MM.1S (cell line): Measurements from ENCODE around the gene STXBP6.

ENCODE experiments used
- DNase-seq: peaks from one replicate; pipeline ENCODE4 v3.0.0-alpha.2; 2015
- H2AFZ ChIP-seq: fragments of 300-600 bp; sonication (generic); 2 replicates; pipeline ENCODE4 v1.6.0; 2016; ENCODE audit warnings: antibody characterized with exemption, low read length
- H3F3A ChIP-seq: fragments of 300-600 bp; sonication (generic); 2 replicates; pipeline ENCODE4 v1.6.1; 2016; ENCODE audit warnings: mild to moderate bottlenecking, antibody characterized with exemption, low read length, moderate library complexity, mixed read lengths; ENCODE audit not compliant: insufficient read depth
- H3K27ac ChIP-seq: fragments of 300-600 bp; sonication (generic); 2 replicates; pipeline ENCODE4 v1.5.1; 2016; ENCODE audit warnings: mild to moderate bottlenecking, low read length
- H3K27me3 ChIP-seq: fragments of 300-600 bp; sonication (generic); replicated peaks from 2 replicates; pipeline ENCODE4 v1.6.0; 2016; ENCODE audit warnings: low read length; ENCODE audit not compliant: insufficient read depth
- H3K36me3 ChIP-seq: fragments of 300-600 bp; sonication (generic); replicated peaks from 2 replicates; pipeline ENCODE4 v1.6.1; 2016; ENCODE audit warnings: mild to moderate bottlenecking, low read length, mixed read lengths; ENCODE audit not compliant: insufficient read depth
- H3K4me1 ChIP-seq: fragments of 300-600 bp; sonication (generic); 2 replicates; pipeline ENCODE4 v1.6.1; 2016; ENCODE audit warnings: low read length, mixed read lengths
- H3K4me2 ChIP-seq: fragments of 300-600 bp; sonication (generic); 2 replicates; pipeline ENCODE4 v1.6.0; 2016; ENCODE audit warnings: low read depth, low read length
- H3K4me3 ChIP-seq: fragments of 300-600 bp; sonication (generic); 2 replicates; pipeline ENCODE4 v1.5.1; 2016; ENCODE audit warnings: low read length, mixed read lengths
- H3K79me2 ChIP-seq: fragments of 300-600 bp; sonication (generic); 2 replicates; pipeline ENCODE4 v1.6.1; 2016; ENCODE audit warnings: mixed run types, low read length, mixed read lengths
- H3K9ac ChIP-seq: fragments of 300-600 bp; sonication (generic); 2 replicates; pipeline ENCODE4 v1.6.1; 2016; ENCODE audit warnings: low read length, mixed read lengths
- H3K9me2 ChIP-seq: fragments of 300-600 bp; sonication (generic); replicated peaks from 2 replicates; pipeline ENCODE4 v1.6.1; 2016; ENCODE audit warnings: mild to moderate bottlenecking, low read length, mixed read lengths; ENCODE audit not compliant: insufficient read depth
- H3K9me3 ChIP-seq: fragments of 300-600 bp; sonication (generic); replicated peaks from 2 replicates; pipeline ENCODE4 v1.6.1; 2016; ENCODE audit warnings: mild to moderate bottlenecking, low read length, mixed read lengths; ENCODE audit not compliant: insufficient read depth
- H4K20me1 ChIP-seq: fragments of 300-600 bp; sonication (generic); 2 replicates; pipeline ENCODE4 v1.6.1; 2016; ENCODE audit warnings: mild to moderate bottlenecking, low read length, moderate library complexity, mixed read lengths; ENCODE audit not compliant: insufficient read depth
- EZH2 ChIP-seq: fragments of 300-600 bp; sonication (generic); optimal IDR thresholded peaks from 2 replicates; pipeline ENCODE3; 2017; ENCODE audit warnings: low read depth, mild to moderate bottlenecking, antibody characterized with exemption, low read length, mixed read lengths
- EZH2phosphoT487 ChIP-seq: fragments of 300-600 bp; sonication (generic); IDR thresholded peaks from 2 replicates; pipeline ENCODE4 v1.6.1; 2018; ENCODE audit warnings: antibody characterized with exemption, low read length
- TF ChIP-seq, protein P1 (sequence below): fragments of 300-600 bp; sonication (generic); IDR thresholded peaks from 2 replicates; pipeline ENCODE4 v1.5.1; 2016; ENCODE audit warnings: antibody characterized with exemption, low read length, mixed read lengths

Gene STXBP6

DNA sequence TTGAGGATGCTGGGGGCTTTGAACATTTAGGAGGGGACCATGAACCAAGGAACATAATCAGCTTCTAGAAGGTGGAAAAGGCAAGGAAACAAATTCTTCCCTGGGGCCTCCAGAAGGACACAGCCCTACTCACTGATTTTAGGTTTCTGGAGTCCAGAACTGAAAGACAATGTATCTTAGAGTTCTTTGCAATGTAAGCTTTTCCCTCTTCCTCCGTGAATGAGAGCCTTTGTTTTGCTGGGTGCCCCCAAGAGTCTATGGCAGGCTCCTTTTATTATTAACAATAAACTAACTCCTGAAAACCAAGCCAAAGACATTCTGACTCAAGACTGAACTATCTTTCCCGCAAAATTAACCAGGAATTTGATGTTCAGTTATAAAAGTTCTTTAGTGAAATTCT is 204.1 kb downstream of the STXBP6 start:
- TF ChIP-seq EZH2phosphoT487 = no peak
- TF ChIP-seq EZH2 = no peak
- TF ChIP-seq, protein P1, sequence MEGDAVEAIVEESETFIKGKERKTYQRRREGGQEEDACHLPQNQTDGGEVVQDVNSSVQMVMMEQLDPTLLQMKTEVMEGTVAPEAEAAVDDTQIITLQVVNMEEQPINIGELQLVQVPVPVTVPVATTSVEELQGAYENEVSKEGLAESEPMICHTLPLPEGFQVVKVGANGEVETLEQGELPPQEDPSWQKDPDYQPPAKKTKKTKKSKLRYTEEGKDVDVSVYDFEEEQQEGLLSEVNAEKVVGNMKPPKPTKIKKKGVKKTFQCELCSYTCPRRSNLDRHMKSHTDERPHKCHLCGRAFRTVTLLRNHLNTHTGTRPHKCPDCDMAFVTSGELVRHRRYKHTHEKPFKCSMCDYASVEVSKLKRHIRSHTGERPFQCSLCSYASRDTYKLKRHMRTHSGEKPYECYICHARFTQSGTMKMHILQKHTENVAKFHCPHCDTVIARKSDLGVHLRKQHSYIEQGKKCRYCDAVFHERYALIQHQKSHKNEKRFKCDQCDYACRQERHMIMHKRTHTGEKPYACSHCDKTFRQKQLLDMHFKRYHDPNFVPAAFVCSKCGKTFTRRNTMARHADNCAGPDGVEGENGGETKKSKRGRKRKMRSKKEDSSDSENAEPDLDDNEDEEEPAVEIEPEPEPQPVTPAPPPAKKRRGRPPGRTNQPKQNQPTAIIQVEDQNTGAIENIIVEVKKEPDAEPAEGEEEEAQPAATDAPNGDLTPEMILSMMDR = no peak
- H3K27ac ChIP-seq = no peak overlapping the region
- no peaks in the 10 kb centered on the region for H3K4me1 ChIP-seq
- no peaks in the 10 kb centered on the region for H3K9me2 ChIP-seq
- H3K9me3 ChIP-seq = no peaks in the 10 kb centered on the region
- H3K27me3 ChIP-seq = no peaks in the 10 kb centered on the region
- no peak overlapping the region for H2AFZ ChIP-seq
- no peak overlapping the region for H3K4me3 ChIP-seq
- H4K20me1 ChIP-seq = no peaks in the 10 kb centered on the region
- no peak overlapping the region for H3K4me2 ChIP-seq
- H3K79me2 ChIP-seq = no peaks in the 10 kb centered on the region
- no peak overlapping the region for H3K9ac ChIP-seq
- H3F3A ChIP-seq = no peaks in the 10 kb centered on the region
- no peaks in the 10 kb centered on the region for H3K36me3 ChIP-seq
- no peak for DNase-seq

DNA sequence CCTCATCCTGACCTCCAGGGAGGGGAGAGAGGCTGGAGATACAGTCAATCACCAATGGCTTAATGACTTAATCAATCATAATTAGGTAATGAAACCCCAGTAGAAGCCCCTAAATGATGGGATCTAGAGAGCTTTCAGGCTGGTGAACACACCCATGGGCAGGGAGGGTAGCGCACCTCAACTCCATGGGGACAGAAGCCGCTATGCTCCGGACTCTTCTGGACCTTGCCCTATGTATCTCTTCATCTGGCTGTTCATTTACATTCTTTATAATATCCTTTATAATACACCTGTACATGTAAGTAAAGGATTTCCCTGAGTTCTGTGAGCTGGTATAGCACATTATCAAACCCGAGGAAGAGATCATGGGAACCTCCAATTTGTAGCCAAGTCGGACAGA is 205.9 kb downstream of the STXBP6 start:
- Histone ChIP-seq H2AFZ (no peak overlapping the region), H3K4me1 (no peaks in the 10 kb centered on the region), H3K4me2 (no peak overlapping the region), H4K20me1 (no peaks in the 10 kb centered on the region), H3K4me3 (no peak overlapping the region), H3K9ac (no peak overlapping the region), H3F3A (no peaks in the 10 kb centered on the region), H3K9me3 (no peaks in the 10 kb centered on the region), H3K27me3 (no peaks in the 10 kb centered on the region), H3K27ac (no peak overlapping the region), H3K9me2 (no peaks in the 10 kb centered on the region), H3K79me2 (no peaks in the 10 kb centered on the region), H3K36me3 (no peaks in the 10 kb centered on the region)
- no peak for DNase-seq
- TF ChIP-seq EZH2 = no peak
- TF ChIP-seq, protein P1 = no peak
- TF ChIP-seq EZH2phosphoT487 = no peak

DNA sequence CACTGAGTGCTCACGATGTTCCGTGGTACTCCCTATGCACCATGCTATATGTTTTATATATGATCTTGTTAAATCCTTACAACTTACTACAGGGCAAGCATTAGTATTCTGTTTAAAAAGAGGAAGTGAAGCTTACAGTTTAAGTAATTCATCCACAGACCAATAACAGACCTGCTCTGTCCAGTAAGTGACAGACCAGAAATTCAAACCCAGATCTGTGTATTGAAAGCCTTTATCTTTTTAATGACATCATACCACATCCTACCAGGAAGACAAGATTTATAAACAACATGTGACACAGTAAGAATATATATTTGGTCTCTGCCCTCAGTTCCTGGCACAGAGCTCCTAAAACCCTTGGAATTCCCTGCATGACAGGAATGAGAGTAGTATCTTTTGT is 206.5 kb downstream of the STXBP6 start:
- H3K4me3 ChIP-seq = no peak overlapping the region
- H3K27me3 ChIP-seq = no peaks in the 10 kb centered on the region
- H3K9me3 ChIP-seq = no peaks in the 10 kb centered on the region
- no peak for DNase-seq
- H3K36me3 ChIP-seq = no peaks in the 10 kb centered on the region
- H3K4me1 ChIP-seq = no peaks in the 10 kb centered on the region
- TF ChIP-seq EZH2phosphoT487 = no peak
- H4K20me1 ChIP-seq = no peaks in the 10 kb centered on the region
- no peaks in the 10 kb centered on the region for H3K79me2 ChIP-seq
- H3K9me2 ChIP-seq = no peaks in the 10 kb centered on the region
- H3K27ac ChIP-seq = no peak overlapping the region
- no peaks in the 10 kb centered on the region for H3F3A ChIP-seq
- H2AFZ ChIP-seq = no peak overlapping the region
- H3K4me2 ChIP-seq = no peak overlapping the region
- H3K9ac ChIP-seq = no peak overlapping the region

DNA sequence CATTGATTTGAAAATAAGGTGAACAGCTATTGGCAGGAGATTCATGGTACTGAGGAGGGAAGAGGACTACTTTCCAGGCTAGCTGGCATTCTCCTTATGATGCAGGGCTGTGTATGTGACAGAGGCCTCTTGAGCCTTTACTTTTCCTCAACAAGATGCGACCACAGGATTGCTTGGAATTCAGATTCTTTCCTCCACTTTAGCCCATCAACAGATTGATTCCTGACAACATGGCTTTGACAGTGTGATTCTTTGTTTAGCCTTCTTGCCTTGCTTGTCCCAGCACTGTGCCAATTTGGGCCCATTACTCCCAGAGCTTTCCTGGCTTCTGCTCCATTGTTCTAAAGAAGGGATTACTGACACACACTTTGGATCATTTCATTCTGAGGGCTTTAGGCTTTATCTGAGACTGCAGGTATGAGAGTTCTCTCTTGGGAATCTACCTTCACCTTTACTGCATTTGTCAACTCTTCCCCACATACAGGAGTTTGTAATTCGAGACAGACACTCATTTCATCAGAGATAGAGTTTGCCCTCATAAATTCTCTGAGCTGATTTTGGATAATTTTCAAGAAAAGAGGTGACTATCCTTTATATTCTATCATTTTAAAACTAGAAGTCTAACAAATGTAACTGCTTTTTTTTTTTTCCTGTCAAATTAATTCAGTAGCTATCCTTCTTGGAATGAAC is 209.6 kb downstream of the STXBP6 start:
- H3K27me3 ChIP-seq = no peaks in the 10 kb centered on the region
- no peak overlapping the region for H3K27ac ChIP-seq

More for the DNA sequence above, 209.6 kb downstream of the STXBP6 start:
- Histone ChIP-seq H3K9ac (no peak overlapping the region), H3K4me2 (no peak overlapping the region), H3K9me3 (no peaks in the 10 kb centered on the region), H3K9me2 (no peaks in the 10 kb centered on the region), H3K4me3 (no peak overlapping the region), H4K20me1 (no peaks in the 10 kb centered on the region), H3F3A (no peaks in the 10 kb centered on the region), H2AFZ (no peak overlapping the region), H3K4me1 (no peaks in the 10 kb centered on the region), H3K36me3 (no peaks in the 10 kb centered on the region), H3K79me2 (no peaks in the 10 kb centered on the region)
- TF ChIP-seq, protein P1 = no peak
- TF ChIP-seq EZH2 (no peak), EZH2phosphoT487 (no peak)
- DNase-seq = no peak
